ENCODE data around the gene CNDP2.

GRCh38 chr18:74480149-74480651, 16.0 kb upstream of the CNDP2 start:
- TF ChIP-seq, protein P1, sequence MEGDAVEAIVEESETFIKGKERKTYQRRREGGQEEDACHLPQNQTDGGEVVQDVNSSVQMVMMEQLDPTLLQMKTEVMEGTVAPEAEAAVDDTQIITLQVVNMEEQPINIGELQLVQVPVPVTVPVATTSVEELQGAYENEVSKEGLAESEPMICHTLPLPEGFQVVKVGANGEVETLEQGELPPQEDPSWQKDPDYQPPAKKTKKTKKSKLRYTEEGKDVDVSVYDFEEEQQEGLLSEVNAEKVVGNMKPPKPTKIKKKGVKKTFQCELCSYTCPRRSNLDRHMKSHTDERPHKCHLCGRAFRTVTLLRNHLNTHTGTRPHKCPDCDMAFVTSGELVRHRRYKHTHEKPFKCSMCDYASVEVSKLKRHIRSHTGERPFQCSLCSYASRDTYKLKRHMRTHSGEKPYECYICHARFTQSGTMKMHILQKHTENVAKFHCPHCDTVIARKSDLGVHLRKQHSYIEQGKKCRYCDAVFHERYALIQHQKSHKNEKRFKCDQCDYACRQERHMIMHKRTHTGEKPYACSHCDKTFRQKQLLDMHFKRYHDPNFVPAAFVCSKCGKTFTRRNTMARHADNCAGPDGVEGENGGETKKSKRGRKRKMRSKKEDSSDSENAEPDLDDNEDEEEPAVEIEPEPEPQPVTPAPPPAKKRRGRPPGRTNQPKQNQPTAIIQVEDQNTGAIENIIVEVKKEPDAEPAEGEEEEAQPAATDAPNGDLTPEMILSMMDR (conservative IDR thresholded peaks at IDR 0.05): no peak
- no peak for TF ChIP-seq EZH2 (IDR thresholded peaks at IDR 0.05; ENCODE audit: low read depth)
